Measurements from ENCODE around the gene NACC1. TPM values are rescaled to one million over a fixed set of nuclear protein-coding genes. Genes with fewer than 3 reads are reported as not detected.

NACC1 gene
- total and polyA plus RNA-seq, 2 of the 8 experiments (the other 6 are each of a cell fraction or from before 2014, with no cell fraction given): 234 to 301 TPM

GRCh38 chr19:13154911-13155471 lies 36.9 kb downstream of the NACC1 start (continued):
- TF ChIP-seq SRF (IDR thresholded peaks at IDR 0.05; ENCODE audit: low read depth, low read length) (0 out of 2 replicates have a peak, but pooled peaks have one; percentile 8), SP1 (IDR thresholded peaks at IDR 0.05; ENCODE audit: low read depth, low read length) (peak; percentile 94), TEAD4 (IDR thresholded peaks at IDR 0.05; ENCODE audit: low read depth, low read length) (peak; percentile 44; the same call in 1 of the 2 replicates), EGR1 (IDR thresholded peaks at IDR 0.05; ENCODE audit: borderline replicate concordance, low read depth, low read length) (no peak; the same call in 1 of the 2 replicates), SIRT6 (IDR thresholded peaks at IDR 0.05; ENCODE audit: low read length) (peak; percentile 64), USF2 (IDR thresholded peaks at IDR 0.05; ENCODE audit: low read length) (peak; percentile 74), BCL11A (IDR thresholded peaks at IDR 0.05; ENCODE audit: low read depth in 2 of 2, low read length in 2 of 2) (peak in 1 of 2 experiments; percentile 1), SP2 (IDR thresholded peaks at IDR 0.05; ENCODE audit: low read length) (no peak), MAFK (IDR thresholded peaks at IDR 0.05; ENCODE audit: low read depth, low read length) (no peak), TAF7 (optimal IDR thresholded peaks at IDR 0.05; ENCODE audit: borderline replicate concordance, low read depth, low read length) (peak; percentile 1), TCF12 (IDR thresholded peaks at IDR 0.05; ENCODE audit: low read depth, low read length) (peak; percentile 87; the same call in 1 of the 2 replicates), SP4 (IDR thresholded peaks at IDR 0.05; ENCODE audit: low read length) (no peak), HDAC2 (IDR thresholded peaks at IDR 0.05; ENCODE audit: borderline replicate concordance in 1 of 2, low read depth in 2 of 2, low read length in 2 of 2) (peak in 1 of 2 experiments; percentile 96; a peak in 2 of 4 replicates), ASH2L (IDR thresholded peaks at IDR 0.05; ENCODE audit: low read length) (peak; percentile 74), POLR2A (IDR thresholded peaks at IDR 0.05; ENCODE audit: control extremely low read depth in 1 of 2, low read depth in 2 of 2, low read length in 2 of 2) (peak; percentile 66 to 94), CTBP2 (IDR thresholded peaks at IDR 0.05; ENCODE audit: borderline replicate concordance, insufficient read depth, insufficient read length, low read length) (peak; percentile 28), RBBP5 (IDR thresholded peaks at IDR 0.05; ENCODE audit: borderline replicate concordance, low read depth, low read length) (0 out of 2 replicates have a peak, but pooled peaks have one; percentile 41), ATF2 (IDR thresholded peaks at IDR 0.05; ENCODE audit: low read length) (peak; percentile 84; the same call in 1 of the 2 replicates), TAF1 (IDR thresholded peaks at IDR 0.05; ENCODE audit: low read depth, low read length) (peak; percentile 60), TBP (IDR thresholded peaks at IDR 0.05; ENCODE audit: low read depth, low read length) (0 out of 2 replicates have a peak, but pooled peaks have one; percentile 4)
- TF ChIP-seq, protein P1, sequence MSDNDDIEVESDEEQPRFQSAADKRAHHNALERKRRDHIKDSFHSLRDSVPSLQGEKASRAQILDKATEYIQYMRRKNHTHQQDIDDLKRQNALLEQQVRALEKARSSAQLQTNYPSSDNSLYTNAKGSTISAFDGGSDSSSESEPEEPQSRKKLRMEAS (IDR thresholded peaks at IDR 0.05): peak; percentile 93
- TF ChIP-seq, protein P2, sequence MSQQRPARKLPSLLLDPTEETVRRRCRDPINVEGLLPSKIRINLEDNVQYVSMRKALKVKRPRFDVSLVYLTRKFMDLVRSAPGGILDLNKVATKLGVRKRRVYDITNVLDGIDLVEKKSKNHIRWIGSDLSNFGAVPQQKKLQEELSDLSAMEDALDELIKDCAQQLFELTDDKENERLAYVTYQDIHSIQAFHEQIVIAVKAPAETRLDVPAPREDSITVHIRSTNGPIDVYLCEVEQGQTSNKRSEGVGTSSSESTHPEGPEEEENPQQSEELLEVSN (IDR thresholded peaks at IDR 0.05): peak; percentile 58

Measured in H1 (cell line).